ES-I3 (cell line): Measurements from ENCODE around the gene MYO9A.

Source experiments
- H3K36me3 ChIP-seq: 2 replicates; pipeline ENCODE4 v1.6.1; 2013; ENCODE audit warnings: mild to moderate bottlenecking, low read length, control low read depth, moderate library complexity; ENCODE audit not compliant: insufficient read depth
- H3K4me1 ChIP-seq: 2 replicates; pipeline ENCODE4 v1.6.1; 2013; ENCODE audit warnings: mild to moderate bottlenecking, control low read depth, low read length; ENCODE audit not compliant: insufficient read depth
- H3K9ac ChIP-seq: 2 replicates; pipeline ENCODE4 v1.6.1; 2013; ENCODE audit warnings: low read depth, mild to moderate bottlenecking, low read length, moderate library complexity
- H3K9me3 ChIP-seq: 2 replicates; pipeline ENCODE4 v1.6.1; 2013; ENCODE audit warnings: mild to moderate bottlenecking, low read length, moderate library complexity; ENCODE audit not compliant: control insufficient read depth, insufficient read depth

Gene MYO9A

GRCh38 chr15:71779073-71779797 is 338.7 kb downstream of the MYO9A start:
- no peaks in the 10 kb centered on the region for H3K9me3 ChIP-seq
- no peaks in the 10 kb centered on the region for H3K36me3 ChIP-seq
- 0 out of 2 replicates have a peak, but pooled peaks cover 6% of the 10 kb centered on the region for H3K4me1 ChIP-seq
- H3K9ac ChIP-seq: no peak overlapping the region

GRCh38 chr15:71777216-71777943 is 340.6 kb downstream of the MYO9A start:
- H3K9ac ChIP-seq: no peak overlapping the region
- no peaks in the 10 kb centered on the region for H3K36me3 ChIP-seq
- H3K4me1 ChIP-seq: 0 out of 2 replicates have a peak, but pooled peaks cover 6% of the 10 kb centered on the region
- H3K9me3 ChIP-seq: no peaks in the 10 kb centered on the region

GRCh38 chr15:71776304-71776703 is 341.6 kb downstream of the MYO9A start:
- Histone ChIP-seq H3K9me3 (no peaks in the 10 kb centered on the region), H3K4me1 (0 out of 2 replicates have a peak, but pooled peaks cover 6% of the 10 kb centered on the region), H3K36me3 (no peaks in the 10 kb centered on the region), H3K9ac (no peak overlapping the region)

GRCh38 chr15:71775856-71776255 is 342.1 kb downstream of the MYO9A start:
- Histone ChIP-seq H3K9me3 (no peaks in the 10 kb centered on the region), H3K36me3 (no peaks in the 10 kb centered on the region), H3K9ac (no peak overlapping the region), H3K4me1 (0 out of 2 replicates have a peak, but pooled peaks cover 6% of the 10 kb centered on the region)

- no peaks in the 10 kb centered on the region for H3K36me3 ChIP-seq
Measured at GRCh38 chr15:71773206-71773859, 344.6 kb downstream of the MYO9A start.

More at GRCh38 chr15:71773206-71773859, 344.6 kb downstream of the MYO9A start:
- no peaks in the 10 kb centered on the region for H3K4me1 ChIP-seq
- no peaks in the 10 kb centered on the region for H3K9me3 ChIP-seq
- no peak overlapping the region for H3K9ac ChIP-seq
